Keratinocyte (primary cell): Measurements from ENCODE around the gene EME2.

Experiments used
- EZH2 ChIP-seq: IDR thresholded peaks from one replicate; pipeline ENCODE4 v1.6.1; 2012; ENCODE audit warnings: inconsistent platforms, mild to moderate bottlenecking, low read length, moderate library complexity
- TF ChIP-seq, protein P1 (sequence below), 3 experiments: IDR thresholded peaks in 1 of 3; conservative IDR thresholded peaks in 1 of 3; optimal IDR thresholded peaks in 1 of 3; 2 replicates in 2 of 3; 3 replicates in 1 of 3; pipeline versions ENCODE3 to v1.5.1; 2011; ENCODE audit warnings: low read length in 3 of 3, mild to moderate bottlenecking in 3 of 3, moderate library complexity in 2 of 3, control low read depth in 1 of 3, inconsistent platforms in 1 of 3; ENCODE audit not compliant: insufficient read depth in 2 of 3; ENCODE audit errors: extremely low read depth in 1 of 3

- TF ChIP-seq, protein P1, sequence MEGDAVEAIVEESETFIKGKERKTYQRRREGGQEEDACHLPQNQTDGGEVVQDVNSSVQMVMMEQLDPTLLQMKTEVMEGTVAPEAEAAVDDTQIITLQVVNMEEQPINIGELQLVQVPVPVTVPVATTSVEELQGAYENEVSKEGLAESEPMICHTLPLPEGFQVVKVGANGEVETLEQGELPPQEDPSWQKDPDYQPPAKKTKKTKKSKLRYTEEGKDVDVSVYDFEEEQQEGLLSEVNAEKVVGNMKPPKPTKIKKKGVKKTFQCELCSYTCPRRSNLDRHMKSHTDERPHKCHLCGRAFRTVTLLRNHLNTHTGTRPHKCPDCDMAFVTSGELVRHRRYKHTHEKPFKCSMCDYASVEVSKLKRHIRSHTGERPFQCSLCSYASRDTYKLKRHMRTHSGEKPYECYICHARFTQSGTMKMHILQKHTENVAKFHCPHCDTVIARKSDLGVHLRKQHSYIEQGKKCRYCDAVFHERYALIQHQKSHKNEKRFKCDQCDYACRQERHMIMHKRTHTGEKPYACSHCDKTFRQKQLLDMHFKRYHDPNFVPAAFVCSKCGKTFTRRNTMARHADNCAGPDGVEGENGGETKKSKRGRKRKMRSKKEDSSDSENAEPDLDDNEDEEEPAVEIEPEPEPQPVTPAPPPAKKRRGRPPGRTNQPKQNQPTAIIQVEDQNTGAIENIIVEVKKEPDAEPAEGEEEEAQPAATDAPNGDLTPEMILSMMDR (optimal IDR thresholded peaks at IDR 0.05 in 1 of 3, IDR thresholded peaks at IDR 0.05 in 1 of 3, conservative IDR thresholded peaks at IDR 0.05 in 1 of 3; ENCODE audit: extremely low read depth in 1 of 3, insufficient read depth in 2 of 3, low read length in 3 of 3): no peak
- no peak for TF ChIP-seq EZH2
These were observed 21.1 kb downstream of the EME2 start, which contains the start of gene IGFALS for GRCh38 chr16:1793578-1794220.
